ENCODE results near the gene TSFM.

TSFM gene

GRCh38 chr12:57803319-57803893, 20.8 kb downstream of the TSFM start:
- TF ChIP-seq CTCF (IDR thresholded peaks at IDR 0.05), result peak; percentile 77
- H3K4me1 ChIP-seq, result no peaks in the 10 kb centered on the region
- no peak overlapping the region for H3K27ac ChIP-seq
- H2AFZ ChIP-seq, result no peak overlapping the region
- H3K9ac ChIP-seq, result no peak overlapping the region
- H3K27me3 ChIP-seq (ENCODE audit: control insufficient read depth, insufficient read depth, low read length), result no peaks in the 10 kb centered on the region
- H3K79me2 ChIP-seq, result no peaks in the 10 kb centered on the region
- no peaks in the 10 kb centered on the region for H3K9me3 ChIP-seq (ENCODE audit: control insufficient read depth, low read length)
- H3K4me3 ChIP-seq (ENCODE audit: low read depth, low read length), result no peak overlapping the region
- H3K4me2 ChIP-seq (ENCODE audit: low read length), result no peak overlapping the region
- H3K36me3 ChIP-seq (ENCODE audit: control insufficient read depth, insufficient read depth, low read length), result no peaks in the 10 kb centered on the region

DNA sequence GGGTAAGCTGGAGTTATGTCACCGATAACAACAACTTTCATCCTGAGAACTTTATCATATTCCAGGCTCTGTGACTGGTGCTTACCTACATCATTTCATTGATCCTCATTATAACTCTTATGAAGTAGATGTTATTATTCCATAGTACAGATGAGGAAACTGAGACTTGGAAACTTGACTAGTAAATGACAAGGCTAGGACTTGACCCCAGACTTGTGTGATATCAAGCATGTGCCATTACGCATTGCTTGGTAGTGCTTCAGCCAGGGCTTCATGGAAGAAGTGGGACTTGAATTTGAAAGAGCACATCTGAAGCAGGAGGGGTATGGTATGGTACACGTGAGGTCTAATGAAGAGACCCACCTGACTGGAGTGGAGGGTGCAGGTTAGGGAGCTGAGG, 24.1 kb downstream of the TSFM start:
- Histone ChIP-seq H3K27ac (no peak overlapping the region), H3K79me2 (peaks cover 4% of the 10 kb centered on the region), H3K9me3 (ENCODE audit: control insufficient read depth, low read length) (no peaks in the 10 kb centered on the region), H3K4me1 (no peaks in the 10 kb centered on the region), H3K36me3 (ENCODE audit: control insufficient read depth, insufficient read depth, low read length) (no peaks in the 10 kb centered on the region), H2AFZ (no peak overlapping the region), H3K4me3 (ENCODE audit: low read depth, low read length) (no peak overlapping the region), H3K27me3 (ENCODE audit: control insufficient read depth, insufficient read depth, low read length) (no peaks in the 10 kb centered on the region), H3K4me2 (ENCODE audit: low read length) (no peak overlapping the region), H3K9ac (no peak overlapping the region)
- TF ChIP-seq CTCF (IDR thresholded peaks at IDR 0.05), result no peak

DNA sequence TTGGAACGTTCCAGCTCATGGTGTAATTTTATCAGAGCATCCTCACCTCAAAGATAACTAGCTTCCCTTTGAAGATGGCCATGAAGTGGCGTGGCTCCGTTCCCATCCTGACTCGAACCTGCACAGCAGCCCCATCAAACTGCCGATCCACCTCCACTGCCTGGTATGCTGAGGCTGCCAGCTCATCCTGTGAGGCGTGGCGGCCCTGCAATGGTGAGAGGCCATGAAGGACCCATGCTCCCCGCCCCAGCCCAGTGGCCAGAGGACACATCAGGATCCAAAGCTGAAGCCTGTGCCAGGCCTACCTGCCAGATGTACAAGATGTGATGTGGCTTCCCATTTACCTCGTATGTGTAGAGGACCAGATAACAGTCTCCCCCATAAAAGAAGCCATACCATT, 24.7 kb downstream of the TSFM start:
- Histone ChIP-seq H3K4me1 (no peaks in the 10 kb centered on the region), H3K79me2 (peaks cover 8% of the 10 kb centered on the region), H3K9ac (no peak overlapping the region), H3K4me2 (ENCODE audit: low read length) (no peak overlapping the region), H3K36me3 (ENCODE audit: control insufficient read depth, insufficient read depth, low read length) (no peaks in the 10 kb centered on the region), H3K4me3 (ENCODE audit: low read depth, low read length) (no peak overlapping the region), H3K27ac (no peak overlapping the region), H3K27me3 (ENCODE audit: control insufficient read depth, insufficient read depth, low read length) (no peaks in the 10 kb centered on the region), H2AFZ (no peak overlapping the region), H3K9me3 (ENCODE audit: control insufficient read depth, low read length) (no peaks in the 10 kb centered on the region)
- TF ChIP-seq CTCF (IDR thresholded peaks at IDR 0.05), result no peak

DNA sequence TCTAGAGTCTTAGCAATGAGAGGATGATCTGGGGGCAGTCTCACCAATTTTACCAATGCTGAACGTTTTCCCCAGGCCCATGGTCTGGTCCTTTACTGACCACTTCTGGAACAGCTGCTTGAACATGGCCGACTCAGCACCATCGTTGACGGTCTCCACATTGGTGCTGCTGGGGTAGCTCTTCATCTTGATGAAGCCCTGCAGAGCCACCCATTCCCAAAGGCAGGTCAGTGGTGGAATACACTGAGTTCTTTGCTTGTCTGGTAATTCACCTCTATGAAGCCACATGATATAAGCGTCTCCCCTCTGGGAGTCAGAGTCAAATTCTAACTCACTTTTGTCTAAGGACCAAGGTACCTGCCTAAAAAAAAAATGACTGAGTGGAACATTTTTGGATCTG, 25.8 kb downstream of the TSFM start:
- H3K27me3 ChIP-seq (ENCODE audit: control insufficient read depth, insufficient read depth, low read length), result no peaks in the 10 kb centered on the region
- no peaks in the 10 kb centered on the region for H3K9me3 ChIP-seq (ENCODE audit: control insufficient read depth, low read length)
- no peak overlapping the region for H3K9ac ChIP-seq
- TF ChIP-seq CTCF (IDR thresholded peaks at IDR 0.05), result no peak
- no peak overlapping the region for H3K27ac ChIP-seq
- H3K4me1 ChIP-seq, result peaks cover 7% of the 10 kb centered on the region
- no peaks in the 10 kb centered on the region for H3K36me3 ChIP-seq (ENCODE audit: control insufficient read depth, insufficient read depth, low read length)
- no peak overlapping the region for H2AFZ ChIP-seq
- peaks cover 8% of the 10 kb centered on the region for H3K79me2 ChIP-seq
- no peak overlapping the region for H3K4me3 ChIP-seq (ENCODE audit: low read depth, low read length)
- H3K4me2 ChIP-seq (ENCODE audit: low read length), result no peak overlapping the region

GRCh38 chr12:57809425-57809824, 26.8 kb downstream of the TSFM start:
- no peak overlapping the region for H3K4me2 ChIP-seq (ENCODE audit: low read length)
- no peak for TF ChIP-seq CTCF (IDR thresholded peaks at IDR 0.05)
- H3K27ac ChIP-seq, result no peak overlapping the region
- H3K4me3 ChIP-seq (ENCODE audit: low read depth, low read length), result no peak overlapping the region
- H3K9ac ChIP-seq, result no peak overlapping the region
- H3K4me1 ChIP-seq, result peaks cover 7% of the 10 kb centered on the region
- H2AFZ ChIP-seq, result no peak overlapping the region
- peaks cover 11% of the 10 kb centered on the region for H3K79me2 ChIP-seq
- H3K27me3 ChIP-seq (ENCODE audit: control insufficient read depth, insufficient read depth, low read length), result no peaks in the 10 kb centered on the region
- no peaks in the 10 kb centered on the region for H3K9me3 ChIP-seq (ENCODE audit: control insufficient read depth, low read length)
- H3K36me3 ChIP-seq (ENCODE audit: control insufficient read depth, insufficient read depth, low read length), result no peaks in the 10 kb centered on the region

All from parathyroid adenoma (tissue), 2 donors.